ENCODE results near the gene INPP5B. TPM values are rescaled to one million over a fixed set of nuclear protein-coding genes. Genes with fewer than 3 reads are reported as not detected.

Gene INPP5B
- polyA plus RNA-seq, 1 donor = 18.8 TPM

DNA sequence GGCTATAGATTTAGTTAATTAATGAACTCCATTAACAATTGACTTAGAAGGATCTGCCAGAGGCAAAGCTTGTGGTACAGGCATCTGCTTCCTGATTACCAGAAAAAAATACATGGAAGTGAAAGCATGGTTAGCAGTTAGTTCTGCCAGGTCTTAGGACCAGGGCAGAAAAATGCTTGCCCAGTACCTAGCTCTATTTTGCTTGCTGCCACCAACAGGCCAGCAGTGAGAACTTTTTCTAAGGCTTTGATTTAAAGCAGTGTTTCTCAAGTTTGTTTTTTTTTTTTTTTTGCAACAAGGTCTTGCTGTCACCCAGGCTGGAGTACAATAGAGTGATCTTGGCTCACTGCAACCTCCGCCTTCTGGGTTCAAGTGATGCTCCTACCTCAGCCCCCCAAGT is 71.0 kb downstream of the INPP5B start:
- Histone ChIP-seq H3K36me3 (ENCODE audit: control insufficient read depth, insufficient read depth, low read length) (peaks cover 44% of the 10 kb centered on the region), H3K27ac (ENCODE audit: low read length) (no peak overlapping the region), H3K9me3 (ENCODE audit: control insufficient read depth, low read depth, low read length) (no peaks in the 10 kb centered on the region), H3K27me3 (ENCODE audit: control insufficient read depth, insufficient read depth, low read length) (no peaks in the 10 kb centered on the region), H3K4me3 (ENCODE audit: low read length) (no peak overlapping the region), H3K4me1 (ENCODE audit: control insufficient read depth, insufficient read depth, low read length) (peaks cover 9% of the 10 kb centered on the region)
- WGBS (ENCODE audit: insufficient coverage, low lambda C conversion rate) = no CpG with 5 or more reads among the region's 1 CpG
- peak in 1 of 2 donors; percentile 20 for DNase-seq

GRCh38 chr1:37872692-37873091 is 74.2 kb downstream of the INPP5B start:
- Histone ChIP-seq H3K4me3 (ENCODE audit: low read length) (no peak overlapping the region), H3K4me1 (ENCODE audit: control insufficient read depth, insufficient read depth, low read length) (no peaks in the 10 kb centered on the region), H3K27me3 (ENCODE audit: control insufficient read depth, insufficient read depth, low read length) (no peaks in the 10 kb centered on the region), H3K9me3 (ENCODE audit: control insufficient read depth, low read depth, low read length) (no peaks in the 10 kb centered on the region), H3K27ac (ENCODE audit: low read length) (no peak overlapping the region), H3K36me3 (ENCODE audit: control insufficient read depth, insufficient read depth, low read length) (peaks cover 51% of the 10 kb centered on the region)
- WGBS (ENCODE audit: insufficient coverage, low lambda C conversion rate) = no CpG with 5 or more reads among the region's 1 CpG
- no peak for DNase-seq

- no peaks in the 10 kb centered on the region for H3K4me1 ChIP-seq (ENCODE audit: control insufficient read depth, insufficient read depth, low read length)
- H3K9me3 ChIP-seq (ENCODE audit: control insufficient read depth, low read depth, low read length) = no peaks in the 10 kb centered on the region
- no peak overlapping the region for H3K4me3 ChIP-seq (ENCODE audit: low read length)
- no CpG with 5 or more reads among the region's 2 CpGs for WGBS (ENCODE audit: insufficient coverage, low lambda C conversion rate)
- no peaks in the 10 kb centered on the region for H3K27me3 ChIP-seq (ENCODE audit: control insufficient read depth, insufficient read depth, low read length)
- H3K27ac ChIP-seq (ENCODE audit: low read length) = no peak overlapping the region
- H3K36me3 ChIP-seq (ENCODE audit: control insufficient read depth, insufficient read depth, low read length) = peaks cover 64% of the 10 kb centered on the region
- DNase-seq = no peak
Measured at GRCh38 chr1:37868466-37868865, 78.4 kb downstream of the INPP5B start.

DNA sequence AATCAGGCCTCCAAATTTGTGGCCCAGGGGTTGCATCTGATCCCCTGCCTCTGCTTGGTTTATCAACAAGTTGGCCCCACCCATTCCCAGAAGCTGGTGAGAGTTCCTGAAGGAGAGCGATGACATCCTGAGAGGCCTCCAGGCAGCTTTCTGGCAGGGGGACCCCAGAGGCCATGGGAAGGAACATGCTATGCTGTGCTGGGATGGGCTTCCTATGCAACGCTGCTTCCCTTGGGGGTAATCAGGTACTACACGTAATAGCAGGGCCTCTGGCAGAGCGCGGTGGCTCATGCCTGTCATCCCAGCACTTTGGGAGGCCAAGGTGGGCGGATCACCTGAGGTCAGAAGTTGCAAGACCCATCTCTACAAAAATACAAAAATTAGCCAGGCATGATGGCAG is 79.1 kb downstream of the INPP5B start:
- H3K4me3 ChIP-seq (ENCODE audit: low read length) = no peak overlapping the region
- no peak for DNase-seq
- WGBS (ENCODE audit: insufficient coverage, low lambda C conversion rate) = no CpG with 5 or more reads among the region's 6 CpGs
- H3K4me1 ChIP-seq (ENCODE audit: control insufficient read depth, insufficient read depth, low read length) = peaks cover 2% of the 10 kb centered on the region
- no peak overlapping the region for H3K27ac ChIP-seq (ENCODE audit: low read length)
- peaks cover 60% of the 10 kb centered on the region for H3K36me3 ChIP-seq (ENCODE audit: control insufficient read depth, insufficient read depth, low read length)
- no peaks in the 10 kb centered on the region for H3K27me3 ChIP-seq (ENCODE audit: control insufficient read depth, insufficient read depth, low read length)
- no peaks in the 10 kb centered on the region for H3K9me3 ChIP-seq (ENCODE audit: control insufficient read depth, low read depth, low read length)

- no CpG with 5 or more reads among the region's 1 CpG for WGBS (ENCODE audit: insufficient coverage, low lambda C conversion rate)
- Histone ChIP-seq H3K9me3 (ENCODE audit: control insufficient read depth, low read depth, low read length) (no peaks in the 10 kb centered on the region), H3K4me1 (ENCODE audit: control insufficient read depth, insufficient read depth, low read length) (peaks cover 8% of the 10 kb centered on the region), H3K27ac (ENCODE audit: low read length) (no peak overlapping the region), H3K27me3 (ENCODE audit: control insufficient read depth, insufficient read depth, low read length) (no peaks in the 10 kb centered on the region), H3K4me3 (ENCODE audit: low read length) (no peak overlapping the region), H3K36me3 (ENCODE audit: control insufficient read depth, insufficient read depth, low read length) (peaks cover 54% of the 10 kb centered on the region)
- no peak for DNase-seq
Measured at GRCh38 chr1:37866491-37866890, 80.4 kb downstream of the INPP5B start.

- no peak overlapping the region for H3K27ac ChIP-seq (ENCODE audit: low read length)
- WGBS (ENCODE audit: insufficient coverage, low lambda C conversion rate) = 100% methylated on average over 2 of the region's 6 CpGs
- no peak for DNase-seq
- H3K36me3 ChIP-seq (ENCODE audit: control insufficient read depth, insufficient read depth, low read length) = peaks cover 57% of the 10 kb centered on the region
- H3K4me3 ChIP-seq (ENCODE audit: low read length) = no peak overlapping the region
- no peaks in the 10 kb centered on the region for H3K9me3 ChIP-seq (ENCODE audit: control insufficient read depth, low read depth, low read length)
- H3K4me1 ChIP-seq (ENCODE audit: control insufficient read depth, insufficient read depth, low read length) = peaks cover 10% of the 10 kb centered on the region
- H3K27me3 ChIP-seq (ENCODE audit: control insufficient read depth, insufficient read depth, low read length) = no peaks in the 10 kb centered on the region
Measured at GRCh38 chr1:37865348-37866120, 81.3 kb downstream of the INPP5B start.

- peak; percentile 29 to 66 for DNase-seq
Measured at GRCh38 chr1:37862330-37862729, 84.5 kb downstream of the INPP5B start.

DNA sequence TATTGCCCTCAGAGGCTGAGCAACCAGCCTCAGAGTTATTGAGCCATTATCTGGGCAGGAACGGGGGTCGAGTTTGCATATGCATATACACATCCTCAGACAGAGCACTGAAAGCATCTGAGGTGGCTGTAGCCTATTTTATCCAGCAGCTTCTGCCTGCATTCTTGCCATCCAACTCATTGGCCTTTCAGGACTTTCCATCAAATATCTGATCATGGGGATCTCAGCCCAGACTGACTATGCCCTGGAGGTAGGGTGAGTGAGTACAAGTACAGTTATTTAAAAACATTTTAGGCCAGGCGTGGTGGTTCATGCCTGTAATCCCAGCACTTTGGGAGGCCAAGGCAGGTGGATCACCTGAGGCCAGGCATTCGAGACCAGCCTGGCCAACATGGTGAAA is 85.7 kb downstream of the INPP5B start:
- no peak for DNase-seq
- Histone ChIP-seq H3K36me3 (ENCODE audit: control insufficient read depth, insufficient read depth, low read length) (peaks cover 35% of the 10 kb centered on the region), H3K9me3 (ENCODE audit: control insufficient read depth, low read depth, low read length) (no peaks in the 10 kb centered on the region), H3K4me3 (ENCODE audit: low read length) (no peak overlapping the region), H3K27me3 (ENCODE audit: control insufficient read depth, insufficient read depth, low read length) (no peaks in the 10 kb centered on the region), H3K4me1 (ENCODE audit: control insufficient read depth, insufficient read depth, low read length) (peaks cover 15% of the 10 kb centered on the region), H3K27ac (ENCODE audit: low read length) (peak overlapping the region; percentile 71)
- no CpG with 5 or more reads among the region's 4 CpGs for WGBS (ENCODE audit: insufficient coverage, low lambda C conversion rate)

More at GRCh38 chr1:37862330-37862729, 84.5 kb downstream of the INPP5B start:
- WGBS (ENCODE audit: insufficient coverage, low lambda C conversion rate) = no CpG with 5 or more reads among the region's 3 CpGs
- Histone ChIP-seq H3K4me1 (ENCODE audit: control insufficient read depth, insufficient read depth, low read length) (peaks cover 15% of the 10 kb centered on the region), H3K27me3 (ENCODE audit: control insufficient read depth, insufficient read depth, low read length) (no peaks in the 10 kb centered on the region), H3K4me3 (ENCODE audit: low read length) (no peak overlapping the region), H3K27ac (ENCODE audit: low read length) (peak overlapping the region; percentile 71), H3K9me3 (ENCODE audit: control insufficient read depth, low read depth, low read length) (no peaks in the 10 kb centered on the region), H3K36me3 (ENCODE audit: control insufficient read depth, insufficient read depth, low read length) (peaks cover 40% of the 10 kb centered on the region)

DNA sequence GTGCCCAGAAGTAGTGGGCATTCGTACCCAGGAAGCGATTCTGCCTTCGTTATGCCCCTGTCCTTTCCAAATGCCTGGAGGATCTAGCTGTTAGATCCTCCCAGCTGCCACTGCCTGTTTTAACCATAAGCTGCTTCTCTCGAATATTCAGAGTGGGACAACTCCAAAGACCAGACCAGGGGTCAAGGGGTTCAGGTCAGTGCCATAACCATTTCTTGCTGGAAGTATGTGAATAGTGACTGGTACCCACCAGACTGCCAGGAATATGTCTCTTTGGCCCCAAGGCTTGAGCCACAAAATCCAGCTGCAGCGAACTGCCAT is 86.5 kb downstream of the INPP5B start:
- Histone ChIP-seq H3K36me3 (ENCODE audit: control insufficient read depth, insufficient read depth, low read length) (peaks cover 28% of the 10 kb centered on the region), H3K9me3 (ENCODE audit: control insufficient read depth, low read depth, low read length) (no peaks in the 10 kb centered on the region), H3K27ac (ENCODE audit: low read length) (peak overlapping the region; percentile 98), H3K4me3 (ENCODE audit: low read length) (peak overlapping the region; percentile 94), H3K4me1 (ENCODE audit: control insufficient read depth, insufficient read depth, low read length) (peaks cover 15% of the 10 kb centered on the region), H3K27me3 (ENCODE audit: control insufficient read depth, insufficient read depth, low read length) (no peaks in the 10 kb centered on the region)
- no peak for DNase-seq
- no CpG with 5 or more reads among the region's 5 CpGs for WGBS (ENCODE audit: insufficient coverage, low lambda C conversion rate)

GRCh38 chr1:37859507-37860345 is 87.1 kb downstream of the INPP5B start, which contains the start of gene MTF1:
MTF1 (minus strand) TSS chr1:37859592; CDS start chr1:37857658, 1,934 bp downstream.
- Histone ChIP-seq H3K36me3 (ENCODE audit: control insufficient read depth, insufficient read depth, low read length) (peaks cover 29% of the 10 kb centered on the region), H3K27me3 (ENCODE audit: control insufficient read depth, insufficient read depth, low read length) (no peaks in the 10 kb centered on the region), H3K27ac (ENCODE audit: low read length) (peak within 1 kb of the TSS; percentile 98), H3K4me1 (ENCODE audit: control insufficient read depth, insufficient read depth, low read length) (peaks cover 15% of the 10 kb centered on the region), H3K9me3 (ENCODE audit: control insufficient read depth, low read depth, low read length) (no peaks in the 10 kb centered on the region), H3K4me3 (ENCODE audit: low read length) (peak within 1 kb of the TSS; percentile 94)
- no CpG with 5 or more reads among the region's 61 CpGs for WGBS (ENCODE audit: insufficient coverage, low lambda C conversion rate)
- DNase-seq = peak; percentile 97 to 98
